Stomach (tissue), 4 donors: ENCODE measurements around the gene HMGA1.

Experiments
- POLR2A ChIP-seq, 4 donors: fragments of 450-650 bp; IDR thresholded peaks; one replicate each; pipeline ENCODE4 v1.6.1; 2016; ENCODE audit warnings: antibody characterized with exemption in 4 of 4, control low read depth in 2 of 4, mild to moderate bottlenecking in 1 of 4, moderate library complexity in 1 of 4
- POLR2AphosphoS5 ChIP-seq, 3 donors: sonication (generic); formaldehyde crosslinking; IDR thresholded peaks; one replicate each; pipeline ENCODE4 v1.6.1; 2016; ENCODE audit warnings: antibody characterized with exemption in 3 of 3
- TF ChIP-seq, protein P1 (sequence below), 7 experiments: fragments of 450-650 bp in 4 of 7; fragments of 200-600 bp in 3 of 7; sonication (generic) in 3 of 7; IDR thresholded peaks; one replicate each; pipeline ENCODE4 v1.5.1; 2016 to 2019; ENCODE audit warnings: antibody characterized with exemption in 7 of 7, control low read depth in 2 of 7, mild to moderate bottlenecking in 1 of 7

GRCh38 chr6:34207695-34208443 is 28.8 kb upstream of the HMGA1 start:
- no peak for TF ChIP-seq POLR2A (IDR thresholded peaks at IDR 0.05)
- TF ChIP-seq, protein P1, sequence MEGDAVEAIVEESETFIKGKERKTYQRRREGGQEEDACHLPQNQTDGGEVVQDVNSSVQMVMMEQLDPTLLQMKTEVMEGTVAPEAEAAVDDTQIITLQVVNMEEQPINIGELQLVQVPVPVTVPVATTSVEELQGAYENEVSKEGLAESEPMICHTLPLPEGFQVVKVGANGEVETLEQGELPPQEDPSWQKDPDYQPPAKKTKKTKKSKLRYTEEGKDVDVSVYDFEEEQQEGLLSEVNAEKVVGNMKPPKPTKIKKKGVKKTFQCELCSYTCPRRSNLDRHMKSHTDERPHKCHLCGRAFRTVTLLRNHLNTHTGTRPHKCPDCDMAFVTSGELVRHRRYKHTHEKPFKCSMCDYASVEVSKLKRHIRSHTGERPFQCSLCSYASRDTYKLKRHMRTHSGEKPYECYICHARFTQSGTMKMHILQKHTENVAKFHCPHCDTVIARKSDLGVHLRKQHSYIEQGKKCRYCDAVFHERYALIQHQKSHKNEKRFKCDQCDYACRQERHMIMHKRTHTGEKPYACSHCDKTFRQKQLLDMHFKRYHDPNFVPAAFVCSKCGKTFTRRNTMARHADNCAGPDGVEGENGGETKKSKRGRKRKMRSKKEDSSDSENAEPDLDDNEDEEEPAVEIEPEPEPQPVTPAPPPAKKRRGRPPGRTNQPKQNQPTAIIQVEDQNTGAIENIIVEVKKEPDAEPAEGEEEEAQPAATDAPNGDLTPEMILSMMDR (IDR thresholded peaks at IDR 0.05) = no peak
- no peak for TF ChIP-seq POLR2AphosphoS5 (IDR thresholded peaks at IDR 0.05)
